ENCODE measurements around the gene CLBA1.

GRCh38 chr14:104989951-104990303 is 4.3 kb downstream of the CLBA1 start:
- TF ChIP-seq EP300 (IDR thresholded peaks at IDR 0.05) (no peak), CTCF (IDR thresholded peaks at IDR 0.05) (no peak)
